ENCODE results near the gene KHDC1. TPM values are rescaled to one million over a fixed set of nuclear protein-coding genes. Genes with fewer than 3 reads are reported as not detected.

KHDC1 gene
- total RNA-seq, 1 experiment from 2014 or later: 9.1 TPM

- Histone ChIP-seq H3K9me2 (ENCODE audit: insufficient read depth) (no peaks in the 10 kb centered on the region), H3K4me3 (replicated peaks in 1 of 2; ENCODE audit: low read depth in 1 of 2, low read length in 2 of 2) (no peak overlapping the region), H3K36me3 (ENCODE audit: control insufficient read depth in 1 of 2, insufficient read depth in 2 of 2, low read length in 2 of 2) (no peaks in the 10 kb centered on the region), H3K4me2 (ENCODE audit: low read length) (no peak overlapping the region), H2AFZ (ENCODE audit: low read depth, low read length, poor library complexity, severe bottlenecking) (no peak overlapping the region), H3K27ac (ENCODE audit: low read depth, low read length) (no peak overlapping the region), H3K79me2 (ENCODE audit: insufficient read depth, low read length) (no peaks in the 10 kb centered on the region), H3K9me3 (ENCODE audit: control insufficient read depth in 1 of 2, insufficient read depth in 1 of 2, low read depth in 1 of 2, low read length in 2 of 2) (no peaks in the 10 kb centered on the region), H3K27me3 (ENCODE audit: insufficient read depth, low read length) (no peaks in the 10 kb centered on the region), H3K9ac (ENCODE audit: low read length) (no peak overlapping the region), H3K4me1 (ENCODE audit: control insufficient read depth in 1 of 2, insufficient read depth in 2 of 2, low read length in 2 of 2) (no peaks in the 10 kb centered on the region), H4K20me1 (ENCODE audit: insufficient read depth) (no peaks in the 10 kb centered on the region)
- ATAC-seq (no peak), DNase-seq (ENCODE audit: low read depth, low spot score) (no peak)
- ChIA-PET CTCF (interaction anchor here (1.2 kb wide), 1 partner anchor 20 kb away, joined by 3 read pairs; no protein-coding TSS in a partner anchor), RAD21 (ENCODE audit: low non-redundant PET in 1 of 2, low total read pairs in 2 of 2, uncharacterized antibody in 2 of 2, unreplicated experiment in 2 of 2) (no interaction called here), POLR2A (no interaction called here)
- intact Hi-C loops (cut with micrococcal nuclease): no loop called here
- TF ChIP-seq POLR2AphosphoS5 (IDR thresholded peaks at IDR 0.05; ENCODE audit: low read depth, low read length) (no peak), SIN3A (IDR thresholded peaks at IDR 0.05; ENCODE audit: low read depth) (no peak), ATF3 (IDR thresholded peaks at IDR 0.05) (no peak), ZFX (IDR thresholded peaks at IDR 0.05) (no peak), CTCF (IDR thresholded peaks at IDR 0.05 in 2 of 3, conservative IDR thresholded peaks at IDR 0.05 in 1 of 3; ENCODE audit: borderline replicate concordance in 1 of 3, insufficient read depth in 1 of 3, low read depth in 2 of 3, low read length in 2 of 3) (no peak), RAD21 (IDR thresholded peaks at IDR 0.05; ENCODE audit: low read depth) (no peak), EZH2phosphoT487 (IDR thresholded peaks at IDR 0.05; ENCODE audit: borderline replicate concordance) (no peak), YY1 (IDR thresholded peaks at IDR 0.05; ENCODE audit: extremely low read depth, insufficient replicate concordance, low read depth, low read length) (no peak), POLR2A (IDR thresholded peaks at IDR 0.05; ENCODE audit: borderline replicate concordance, extremely low read depth, insufficient read depth, insufficient read length) (no peak), ZBTB33 (IDR thresholded peaks at IDR 0.05; ENCODE audit: extremely low read depth, insufficient replicate concordance, low read length) (no peak), CEBPB (IDR thresholded peaks at IDR 0.05; ENCODE audit: low read depth) (no peak), REST (IDR thresholded peaks at IDR 0.05; ENCODE audit: low read depth) (no peak), SP1 (IDR thresholded peaks at IDR 0.05; ENCODE audit: low read depth) (no peak), FOSL1 (IDR thresholded peaks at IDR 0.05; ENCODE audit: low read depth) (no peak)
- BruUV-seq (replicated peaks): no TSS peak
Observed at GRCh38 chr6:73248192-73248903, 14.6 kb downstream of the KHDC1 start.
